VCaP (cell line): Measurements from ENCODE around the gene PREX1.
"Not testable (repeated sequence)": the region's sequence is repeated elsewhere in the genome, so short reads cannot be mapped to it uniquely, and the experiment has no call there.

Source experiments
- H3K27ac ChIP-seq: fragments of 450-650 bp; 2 replicates; pipeline ENCODE4 v1.5.1; 2017
- TF ChIP-seq, protein P1 (sequence below): fragments of 450-650 bp; conservative IDR thresholded peaks from 2 replicates; pipeline ENCODE4 v1.5.1; 2017; ENCODE audit warnings: mild to moderate bottlenecking, moderate library complexity

The PREX1 gene

DNA sequence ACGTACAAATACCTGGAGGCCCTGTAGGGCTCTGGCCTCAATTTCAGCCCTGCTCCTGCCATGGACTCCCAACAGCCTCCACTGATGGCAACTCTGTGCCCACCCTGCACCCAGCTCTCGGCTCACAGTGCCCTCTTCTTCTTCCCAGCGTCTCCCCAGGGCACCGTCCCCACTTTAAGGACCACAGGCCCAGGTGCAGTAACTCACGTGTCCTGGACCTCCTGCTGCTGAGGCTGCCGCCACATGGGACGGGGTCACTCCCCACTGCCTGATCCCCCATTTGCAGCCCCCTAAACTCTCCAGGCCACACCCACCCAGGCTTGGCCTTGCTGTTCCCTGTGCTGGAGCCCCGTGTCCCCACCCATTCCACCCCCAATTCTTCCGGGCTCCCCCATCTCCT is 223.4 kb downstream of the PREX1 start:
- TF ChIP-seq, protein P1, sequence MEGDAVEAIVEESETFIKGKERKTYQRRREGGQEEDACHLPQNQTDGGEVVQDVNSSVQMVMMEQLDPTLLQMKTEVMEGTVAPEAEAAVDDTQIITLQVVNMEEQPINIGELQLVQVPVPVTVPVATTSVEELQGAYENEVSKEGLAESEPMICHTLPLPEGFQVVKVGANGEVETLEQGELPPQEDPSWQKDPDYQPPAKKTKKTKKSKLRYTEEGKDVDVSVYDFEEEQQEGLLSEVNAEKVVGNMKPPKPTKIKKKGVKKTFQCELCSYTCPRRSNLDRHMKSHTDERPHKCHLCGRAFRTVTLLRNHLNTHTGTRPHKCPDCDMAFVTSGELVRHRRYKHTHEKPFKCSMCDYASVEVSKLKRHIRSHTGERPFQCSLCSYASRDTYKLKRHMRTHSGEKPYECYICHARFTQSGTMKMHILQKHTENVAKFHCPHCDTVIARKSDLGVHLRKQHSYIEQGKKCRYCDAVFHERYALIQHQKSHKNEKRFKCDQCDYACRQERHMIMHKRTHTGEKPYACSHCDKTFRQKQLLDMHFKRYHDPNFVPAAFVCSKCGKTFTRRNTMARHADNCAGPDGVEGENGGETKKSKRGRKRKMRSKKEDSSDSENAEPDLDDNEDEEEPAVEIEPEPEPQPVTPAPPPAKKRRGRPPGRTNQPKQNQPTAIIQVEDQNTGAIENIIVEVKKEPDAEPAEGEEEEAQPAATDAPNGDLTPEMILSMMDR: no peak
- H3K27ac ChIP-seq: no peak overlapping the region

DNA sequence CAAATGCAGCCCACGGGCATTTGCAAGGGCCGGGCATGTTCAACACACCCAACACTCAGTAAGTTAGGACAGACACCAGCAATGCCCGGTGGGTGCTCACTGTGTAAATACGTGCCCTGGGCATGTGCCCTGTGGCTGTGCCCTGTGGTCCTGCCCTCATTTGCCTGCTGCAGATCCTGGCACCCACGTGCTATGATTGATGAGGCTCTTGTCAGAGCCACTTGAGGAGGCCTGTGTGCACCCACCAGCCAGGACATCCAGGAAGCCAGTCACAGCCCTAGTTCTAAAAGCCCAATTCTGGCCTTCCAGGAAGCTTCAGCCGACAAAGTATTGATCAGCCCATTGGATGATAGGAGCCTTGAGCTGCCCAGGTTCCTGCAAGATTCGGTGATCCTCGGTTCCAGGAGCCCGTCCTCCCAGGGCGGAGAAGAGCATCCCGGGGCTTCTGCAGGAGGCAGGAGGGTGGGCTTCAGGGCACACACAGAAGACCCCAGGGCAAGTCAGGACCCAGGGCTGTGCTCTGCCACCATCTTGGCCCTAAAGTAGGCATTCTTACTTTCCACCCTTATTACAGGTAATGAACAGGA is 223.9 kb downstream of the PREX1 start:
- H3K27ac ChIP-seq: no peak overlapping the region
- TF ChIP-seq, protein P1: no peak

DNA sequence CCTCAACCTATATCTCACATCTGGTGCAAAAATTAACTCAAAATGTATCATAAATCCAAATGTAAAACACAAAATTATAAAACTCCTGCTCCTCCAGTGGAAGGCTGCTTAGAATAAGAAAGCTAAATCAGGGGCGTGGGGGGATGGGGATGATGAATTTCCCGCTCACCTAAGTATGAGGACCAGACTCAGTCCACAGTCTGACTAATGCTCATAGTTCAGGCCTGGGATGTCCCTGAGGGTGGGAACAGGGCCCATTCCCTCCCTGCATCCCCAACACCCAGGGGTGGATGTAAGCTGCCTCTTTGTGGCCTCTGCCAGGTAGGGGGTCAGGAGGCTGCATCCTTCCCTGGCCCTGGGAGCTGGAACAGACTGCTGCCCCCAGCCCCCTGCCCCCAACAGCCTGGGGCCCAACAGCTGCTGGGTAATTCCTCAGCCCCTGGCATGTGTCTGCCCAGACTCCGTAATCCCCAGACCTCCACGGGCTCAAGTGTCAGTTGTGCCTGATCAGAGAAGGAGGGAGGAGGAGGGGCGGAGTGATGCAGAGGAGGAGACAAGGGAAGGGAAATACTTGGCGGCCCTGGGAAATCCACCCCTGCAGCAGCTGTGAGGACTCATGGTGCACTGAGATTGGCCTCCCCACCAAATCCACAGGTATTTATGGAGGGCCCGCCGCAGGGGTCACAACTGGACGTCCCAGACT is 224.5 kb downstream of the PREX1 start:
- TF ChIP-seq, protein P1: no peak
- H3K27ac ChIP-seq: no peak overlapping the region

DNA sequence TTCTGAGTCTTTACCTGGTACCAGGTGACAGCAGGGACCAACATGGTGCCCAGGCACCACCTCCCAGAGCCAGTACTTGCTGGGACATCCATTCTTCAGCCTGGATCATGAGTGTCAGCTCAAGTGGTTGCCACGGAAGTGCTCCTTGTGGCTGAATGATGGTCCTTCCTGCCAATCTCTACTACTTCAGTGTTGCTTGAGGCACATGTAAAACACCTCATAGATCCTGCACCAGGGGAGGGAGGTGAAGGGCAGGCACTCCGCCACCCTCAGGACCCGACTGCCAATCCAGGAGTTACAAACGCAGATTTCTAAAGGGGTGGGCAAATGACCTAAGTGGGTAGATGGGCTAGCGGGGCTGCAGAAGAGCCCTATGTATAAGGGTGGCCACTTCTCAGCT is 226.0 kb downstream of the PREX1 start:
- H3K27ac ChIP-seq: no peak overlapping the region
- TF ChIP-seq, protein P1: no peak

DNA sequence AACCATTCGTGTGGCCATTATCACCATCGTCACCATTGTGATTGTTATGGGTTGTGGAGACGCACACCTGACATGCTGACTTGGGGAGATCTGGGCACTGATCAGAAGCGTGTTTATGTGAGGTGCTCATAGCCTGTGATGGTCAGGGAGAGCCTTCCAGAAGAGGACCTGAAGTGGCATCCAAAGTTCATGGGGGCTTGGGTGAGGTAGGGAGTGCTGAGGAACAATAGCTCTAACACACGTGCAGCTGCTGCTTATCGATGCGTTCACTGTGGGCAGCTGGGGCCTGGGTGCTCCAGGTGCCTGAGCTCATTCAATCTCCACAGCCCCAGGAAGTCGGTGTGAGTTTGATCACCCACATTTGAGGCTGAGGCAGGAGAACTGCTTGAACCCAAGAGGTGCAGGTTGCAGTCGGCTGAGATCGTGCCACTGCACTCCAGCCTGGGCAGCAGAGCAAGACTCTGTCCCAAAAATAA is 227.3 kb downstream of the PREX1 start:
- TF ChIP-seq, protein P1: no peak
- H3K27ac ChIP-seq: no peak overlapping the region

DNA sequence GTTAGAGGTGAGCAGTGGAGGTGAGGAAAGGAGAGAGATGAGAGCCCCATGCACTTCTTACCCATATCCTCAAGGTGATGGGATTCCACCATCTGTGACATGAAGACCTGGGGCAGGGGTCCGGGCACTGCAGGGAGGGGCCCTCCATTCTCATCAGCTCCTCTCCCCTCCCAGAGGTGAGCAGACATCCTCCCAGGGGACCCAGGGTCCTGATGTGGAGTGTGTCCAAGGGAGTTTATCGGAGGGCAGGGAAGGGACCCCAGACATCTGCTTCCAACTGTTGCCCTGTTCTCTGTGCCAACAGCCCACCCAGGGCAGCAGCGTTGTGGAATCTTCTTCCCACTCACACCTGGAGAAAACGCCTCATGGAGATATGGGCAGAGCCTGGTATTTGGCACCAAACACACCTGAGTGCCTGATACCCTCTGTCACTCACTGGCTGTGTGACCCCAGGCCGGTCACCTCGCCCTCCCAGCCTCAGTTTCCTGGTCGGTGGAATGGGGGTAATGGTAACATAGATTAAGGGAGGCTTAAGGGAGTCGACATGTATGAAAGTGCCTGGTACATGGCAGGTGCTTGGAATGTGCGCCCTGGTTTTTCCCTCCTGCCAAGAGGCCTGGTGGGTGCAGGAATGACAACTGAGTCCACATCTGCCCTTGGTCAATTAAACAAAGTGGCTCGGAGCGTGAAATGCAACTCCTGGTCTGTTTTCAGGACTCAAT is 227.9 kb downstream of the PREX1 start:
- TF ChIP-seq, protein P1: no peak
- no peak overlapping the region for H3K27ac ChIP-seq

DNA sequence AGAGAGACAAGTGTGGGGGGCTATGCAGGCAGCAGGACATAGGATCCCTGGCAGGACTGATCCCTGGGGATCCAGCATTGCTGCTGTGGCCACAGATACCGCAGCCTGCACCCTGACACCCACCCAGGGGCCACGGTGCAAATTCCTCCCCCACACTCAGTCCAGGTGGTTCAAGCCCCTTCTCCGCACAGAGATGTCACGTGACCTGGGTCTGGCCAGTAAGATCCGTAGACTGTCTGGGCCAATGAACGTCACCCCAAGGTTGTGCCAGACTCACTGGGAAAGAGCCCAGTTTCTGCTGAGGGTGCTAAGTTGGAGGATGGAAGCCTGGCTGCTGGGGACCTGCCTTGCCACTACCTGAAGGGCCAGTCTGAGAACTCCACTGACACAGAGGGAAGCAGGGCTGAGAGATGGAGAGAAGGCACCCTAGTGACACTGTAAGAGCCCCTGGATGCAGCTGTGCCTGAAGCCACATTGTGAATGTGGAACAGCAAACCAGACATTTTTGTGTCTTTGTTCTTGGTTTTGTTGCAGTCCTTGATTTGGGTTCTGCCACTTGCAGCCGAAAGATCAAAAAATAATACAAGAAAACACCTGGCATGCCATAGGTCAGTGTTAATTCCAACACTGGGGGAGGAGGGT is 228.6 kb downstream of the PREX1 start:
- H3K27ac ChIP-seq: no peak overlapping the region
- TF ChIP-seq, protein P1: no peak

DNA sequence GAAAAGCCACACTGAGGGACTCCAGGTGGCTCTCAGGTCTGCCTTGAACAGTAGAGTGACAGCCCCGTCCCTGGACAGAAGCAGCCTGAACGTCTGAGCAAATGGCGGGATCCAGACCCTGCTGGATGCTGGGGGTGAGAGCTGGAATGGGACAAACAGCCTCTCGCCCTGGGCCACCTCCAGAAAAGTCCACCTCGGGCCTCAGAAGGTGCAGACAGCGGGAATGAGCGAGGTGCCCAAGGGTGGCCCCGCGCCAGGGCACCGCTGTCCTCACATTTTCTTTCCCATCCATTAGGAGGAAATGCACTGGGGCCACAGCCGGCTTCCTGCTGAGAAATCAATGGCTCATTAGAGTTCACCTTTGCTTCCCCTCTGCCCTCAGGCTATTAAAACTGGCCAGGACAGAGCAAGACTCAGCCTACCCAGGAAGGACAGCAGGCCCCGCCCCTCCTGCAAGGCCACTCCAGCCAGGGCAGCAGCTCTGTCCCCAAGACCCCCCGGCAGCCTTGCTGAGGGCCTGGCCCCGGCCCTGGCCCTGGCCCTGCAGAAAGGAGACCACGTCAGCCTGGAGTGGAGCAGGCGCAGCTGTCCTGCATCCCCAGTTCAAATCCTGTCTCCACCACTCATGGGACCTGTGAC is 229.4 kb downstream of the PREX1 start:
- H3K27ac ChIP-seq: not testable (repeated sequence)
